GM12872 (cell line): ENCODE measurements around the gene ST6GALNAC3.

ENCODE experiments used
- TF ChIP-seq, protein P1 (sequence below): IDR thresholded peaks from 3 replicates; pipeline ENCODE4 v1.5.1; 2011; ENCODE audit warnings: low read depth, mild to moderate bottlenecking, low read length, moderate library complexity; ENCODE audit not compliant: insufficient read depth

The ST6GALNAC3 gene

DNA sequence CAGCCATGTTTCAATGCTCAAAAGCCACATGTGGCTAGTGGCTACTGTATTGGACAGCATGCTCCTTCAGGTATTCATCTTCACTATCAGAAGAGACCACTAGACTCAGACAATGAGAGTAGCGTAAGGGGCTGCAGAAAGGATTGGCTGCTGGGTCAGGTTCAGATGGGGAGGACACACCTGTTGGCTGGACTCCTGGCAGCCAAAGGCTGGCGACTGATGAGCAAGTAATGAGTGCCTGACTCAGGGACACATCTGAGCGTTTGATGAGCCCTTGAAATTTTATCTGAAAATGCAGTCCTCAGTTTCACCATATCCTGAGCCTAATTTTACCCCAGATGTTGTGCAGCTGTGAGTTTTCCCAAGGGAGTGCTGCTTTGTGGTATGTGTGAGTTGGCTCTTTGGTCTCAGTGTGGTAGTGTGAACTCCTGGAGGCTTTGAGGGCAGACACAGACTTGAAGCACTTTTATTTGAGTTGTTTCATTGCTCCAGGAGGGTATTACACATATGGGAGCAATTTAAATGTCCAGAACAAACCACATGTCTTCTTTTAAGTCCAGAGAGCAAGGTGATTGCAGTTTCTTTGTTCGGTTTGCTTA is 9.6 kb downstream of the ST6GALNAC3 start:
- TF ChIP-seq, protein P1, sequence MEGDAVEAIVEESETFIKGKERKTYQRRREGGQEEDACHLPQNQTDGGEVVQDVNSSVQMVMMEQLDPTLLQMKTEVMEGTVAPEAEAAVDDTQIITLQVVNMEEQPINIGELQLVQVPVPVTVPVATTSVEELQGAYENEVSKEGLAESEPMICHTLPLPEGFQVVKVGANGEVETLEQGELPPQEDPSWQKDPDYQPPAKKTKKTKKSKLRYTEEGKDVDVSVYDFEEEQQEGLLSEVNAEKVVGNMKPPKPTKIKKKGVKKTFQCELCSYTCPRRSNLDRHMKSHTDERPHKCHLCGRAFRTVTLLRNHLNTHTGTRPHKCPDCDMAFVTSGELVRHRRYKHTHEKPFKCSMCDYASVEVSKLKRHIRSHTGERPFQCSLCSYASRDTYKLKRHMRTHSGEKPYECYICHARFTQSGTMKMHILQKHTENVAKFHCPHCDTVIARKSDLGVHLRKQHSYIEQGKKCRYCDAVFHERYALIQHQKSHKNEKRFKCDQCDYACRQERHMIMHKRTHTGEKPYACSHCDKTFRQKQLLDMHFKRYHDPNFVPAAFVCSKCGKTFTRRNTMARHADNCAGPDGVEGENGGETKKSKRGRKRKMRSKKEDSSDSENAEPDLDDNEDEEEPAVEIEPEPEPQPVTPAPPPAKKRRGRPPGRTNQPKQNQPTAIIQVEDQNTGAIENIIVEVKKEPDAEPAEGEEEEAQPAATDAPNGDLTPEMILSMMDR, result no peak

DNA sequence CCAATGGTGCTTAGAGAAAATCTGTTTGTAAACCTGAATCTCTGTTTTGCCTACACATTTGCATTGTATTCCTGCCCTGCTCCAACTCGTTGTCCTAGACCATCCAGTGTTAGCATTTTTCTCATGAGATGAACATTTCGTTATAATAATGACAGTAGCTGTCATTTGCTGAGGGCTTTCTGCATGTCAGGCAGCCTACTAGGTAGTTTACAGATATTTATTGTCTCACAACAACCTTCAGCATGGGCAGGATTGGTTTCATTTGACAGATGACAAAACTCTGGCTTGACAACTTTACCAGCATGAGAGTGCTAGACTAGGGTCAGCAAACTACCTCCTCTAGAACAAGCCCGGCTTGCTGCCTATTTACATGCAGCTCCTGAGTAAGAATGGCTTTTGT is 10.1 kb downstream of the ST6GALNAC3 start:
- TF ChIP-seq, protein P1, result no peak

DNA sequence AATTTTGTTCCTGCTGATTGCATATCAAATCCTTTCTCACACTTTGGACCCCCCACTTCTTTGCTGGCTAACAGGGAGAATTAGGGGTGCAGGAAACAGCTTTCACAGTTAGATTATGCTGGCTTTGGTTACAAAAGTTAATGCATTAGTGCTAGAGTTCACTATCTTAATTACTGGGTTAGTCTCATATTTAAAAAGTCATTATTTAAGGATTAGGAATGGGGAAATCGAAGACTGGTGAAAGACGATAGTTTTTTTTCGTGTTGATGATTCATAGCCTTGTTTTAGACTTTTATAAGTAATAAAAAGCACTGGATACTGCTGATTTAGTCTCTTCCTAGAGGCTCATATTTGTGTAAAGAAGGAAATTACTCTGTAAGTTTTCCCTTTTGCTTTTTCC is 11.6 kb downstream of the ST6GALNAC3 start:
- TF ChIP-seq, protein P1, result no peak

DNA sequence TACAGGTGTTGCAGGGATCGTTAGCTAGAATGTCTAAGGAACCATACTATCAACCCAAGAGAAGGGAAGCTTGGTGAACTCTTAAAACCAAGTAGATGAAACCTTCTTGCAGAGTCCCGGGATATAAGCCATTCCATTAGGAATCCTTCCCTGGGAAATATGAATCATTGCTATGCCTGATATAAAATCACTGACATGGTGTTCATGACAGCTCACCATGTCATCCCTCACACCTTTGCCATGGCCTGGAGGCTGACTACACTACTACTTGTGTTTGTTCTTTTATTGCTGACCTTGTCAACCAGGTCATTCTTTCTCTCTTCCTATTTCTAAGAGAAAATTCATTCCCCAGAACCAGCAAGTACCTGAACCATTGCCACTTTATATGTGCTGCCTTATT is 12.1 kb downstream of the ST6GALNAC3 start:
- TF ChIP-seq, protein P1, result no peak

DNA sequence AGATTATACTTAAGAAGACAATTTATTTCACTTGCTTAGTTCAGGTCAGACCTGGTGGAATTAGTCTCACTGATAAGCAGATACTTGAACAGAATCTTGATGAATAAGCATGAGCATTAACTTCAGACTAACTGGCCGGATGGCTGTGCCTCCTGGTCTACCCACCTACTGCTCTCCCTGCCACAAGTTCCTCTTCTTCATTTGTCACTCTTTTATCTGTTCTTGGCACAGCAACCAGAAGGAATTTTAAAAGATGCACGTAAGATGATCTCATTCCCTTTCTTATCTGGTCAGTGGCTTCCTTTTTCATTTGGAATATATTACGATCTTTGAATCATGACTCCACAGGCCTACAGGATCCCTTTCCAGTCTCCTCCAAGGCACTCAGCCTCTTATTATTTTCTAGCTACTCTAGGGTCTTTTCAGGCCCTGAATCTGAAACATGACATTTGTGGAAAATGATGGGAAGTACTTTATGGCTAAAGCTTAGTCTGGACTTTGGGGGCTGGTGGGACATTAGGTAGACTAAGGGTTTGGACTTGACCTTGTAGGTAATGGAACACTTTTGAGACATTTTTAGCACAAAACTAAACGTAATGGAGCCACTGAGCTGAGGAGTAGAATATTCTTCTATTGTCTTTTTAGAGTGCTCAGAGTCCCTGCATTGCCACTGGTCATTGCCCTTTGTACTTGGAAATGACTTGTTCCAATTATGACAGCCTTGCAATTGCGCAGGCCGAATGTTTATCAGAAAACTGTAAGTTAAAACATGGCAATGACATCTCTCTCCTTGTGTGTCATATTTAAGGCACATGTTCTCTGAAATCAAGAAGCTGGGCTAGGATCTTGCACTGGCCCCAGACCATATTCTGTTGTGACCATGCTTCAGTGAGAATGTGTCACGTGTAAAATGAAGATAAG is 16.0 kb downstream of the ST6GALNAC3 start:
- TF ChIP-seq, protein P1, result no peak

DNA sequence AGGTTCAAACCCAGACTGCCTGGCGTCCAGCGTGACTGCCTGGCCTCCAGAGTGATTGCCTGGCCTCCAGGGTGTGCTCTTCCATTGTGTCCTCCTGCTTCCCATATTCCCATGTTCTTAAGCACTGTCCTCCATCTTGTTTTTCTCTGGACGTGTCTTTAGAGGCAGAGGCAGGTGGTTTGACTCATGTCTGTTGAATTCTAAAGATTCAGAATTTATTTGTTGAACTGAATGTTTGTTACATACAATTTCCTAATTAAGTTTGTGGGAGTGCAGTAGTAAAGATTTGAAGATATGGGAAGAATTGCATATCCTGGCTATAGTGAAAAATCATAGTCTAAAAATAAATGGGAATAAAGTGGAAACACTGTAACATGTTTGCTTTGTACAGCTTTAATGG is 18.3 kb downstream of the ST6GALNAC3 start:
- TF ChIP-seq, protein P1, result no peak

DNA sequence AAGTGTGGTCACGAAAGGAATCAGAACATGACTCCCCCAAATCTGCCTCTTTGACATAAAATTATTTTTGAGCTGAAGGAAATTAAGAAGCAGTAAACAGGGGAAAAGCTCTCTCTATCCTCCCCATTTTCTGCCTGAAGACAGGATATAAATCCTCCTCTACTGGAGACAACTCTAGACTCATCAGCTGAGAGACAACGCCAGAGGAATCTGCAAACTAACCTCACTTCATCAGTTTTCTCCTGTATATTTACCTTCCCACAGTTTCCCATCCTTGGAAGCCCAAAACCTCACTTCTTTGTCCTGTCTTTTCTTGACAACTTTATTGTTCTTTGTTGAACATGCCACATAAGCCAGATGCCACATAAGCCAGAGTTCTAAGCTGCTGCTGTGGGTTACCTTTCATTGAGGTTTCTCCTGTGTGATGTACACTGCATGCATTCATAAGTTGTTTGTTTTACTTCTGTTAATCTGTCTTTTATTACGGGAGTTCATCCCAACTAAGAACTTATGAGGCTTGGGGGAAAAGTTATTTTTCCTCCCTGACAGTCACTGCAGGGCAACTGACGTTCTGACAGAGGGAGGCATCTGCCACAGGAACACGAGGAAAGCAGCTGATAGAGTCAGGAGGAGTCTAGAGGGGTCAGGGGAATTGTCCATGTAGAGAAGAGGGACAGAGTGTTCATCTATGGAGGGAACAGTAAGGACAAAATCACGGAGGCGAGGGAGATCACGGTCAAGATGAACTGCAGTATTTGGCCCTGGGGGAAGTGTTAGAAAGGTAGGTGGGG is 19.2 kb downstream of the ST6GALNAC3 start:
- TF ChIP-seq, protein P1, result no peak
